Stimulated activated naive CD8-positive, alpha-beta T cell treated with anti-CD3 and anti-CD28 coated beads, Interleukin-15, Interleukin-2, amounts not matched to agents 100 ng/mL and 50 ng/mL, for 24 hours (primary cell): Measurements from ENCODE around the gene UBP1.

ENCODE experiments used
- H3K27ac Mint-ChIP-seq: one replicate; pipeline ENCODE4 v1.8.0; 2021; ENCODE audit warnings: mild to moderate bottlenecking, mixed read lengths
- H3K27me3 Mint-ChIP-seq: one replicate; pipeline ENCODE4 v1.8.0; 2021; ENCODE audit warnings: mixed read lengths
- H3K36me3 Mint-ChIP-seq: one replicate; pipeline ENCODE4 v1.8.0; 2021; ENCODE audit warnings: low read depth, mixed read lengths
- H3K4me1 Mint-ChIP-seq: one replicate; pipeline ENCODE4 v1.8.0; 2021; ENCODE audit warnings: low read depth, mixed read lengths
- H3K4me3 Mint-ChIP-seq: one replicate; pipeline ENCODE4 v1.8.0; 2021; ENCODE audit warnings: mild to moderate bottlenecking, mixed read lengths
- H3K9me3 Mint-ChIP-seq: one replicate; pipeline ENCODE4 v1.8.0; 2021; ENCODE audit warnings: mixed read lengths

The UBP1 gene

DNA sequence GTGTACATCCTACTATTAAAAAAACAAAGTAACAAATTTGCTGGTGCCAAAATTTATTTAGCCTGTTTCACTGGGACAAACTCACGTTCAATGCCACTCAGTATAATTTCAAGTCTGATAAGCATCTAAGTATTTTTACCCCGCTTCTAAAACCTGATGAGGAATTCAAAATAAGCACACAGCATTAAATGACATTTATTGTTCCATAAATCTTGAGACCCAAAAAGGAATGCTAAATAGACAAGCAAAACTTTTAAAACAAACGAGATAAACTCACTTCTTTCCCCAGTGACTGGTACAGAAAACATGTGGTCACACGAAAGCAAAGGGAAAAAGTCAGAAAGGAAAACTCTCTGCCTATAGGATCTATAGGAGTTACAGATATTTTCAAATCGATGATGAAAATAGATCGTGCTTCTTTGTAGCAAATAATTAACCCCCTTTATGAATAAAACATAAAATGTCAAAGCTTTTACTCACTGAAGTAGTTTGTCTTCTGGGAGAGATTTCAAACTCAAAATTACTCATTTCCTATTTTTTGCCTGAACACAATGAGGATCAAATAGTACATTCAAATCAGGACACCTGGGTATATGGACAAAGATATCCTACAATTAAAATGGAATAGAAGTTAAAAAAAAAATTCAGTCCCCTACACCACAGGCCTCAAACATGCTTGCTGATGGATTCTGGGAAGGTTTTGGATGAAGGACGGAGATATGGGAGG, 51.7 kb downstream of the UBP1 start:
- H3K27ac Mint-ChIP-seq, result peak overlapping the region; percentile 43
- no peaks in the 10 kb centered on the region for H3K9me3 Mint-ChIP-seq
- peaks cover 66% of the 10 kb centered on the region for H3K36me3 Mint-ChIP-seq

DNA sequence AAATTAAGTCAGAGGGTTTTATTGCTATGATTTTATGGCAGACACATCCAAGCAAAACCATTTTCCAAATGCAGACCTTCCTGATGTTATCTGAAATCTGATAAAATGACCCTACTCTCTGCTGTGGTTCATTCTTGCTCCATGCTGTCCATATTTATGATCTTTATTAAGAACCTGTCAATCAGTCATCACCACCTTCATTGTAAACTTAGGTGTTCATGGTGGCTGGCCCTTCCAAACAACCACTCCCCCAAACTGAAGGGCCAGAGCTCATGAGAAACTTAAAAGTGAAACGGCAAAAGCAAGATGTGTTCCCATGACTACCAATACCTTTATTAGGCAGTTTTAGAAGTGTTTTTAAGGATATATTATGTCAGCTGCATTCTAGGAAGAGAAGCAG, 53.6 kb downstream of the UBP1 start:
- Mint-ChIP-seq H3K9me3 (no peaks in the 10 kb centered on the region), H3K27me3 (no peaks in the 10 kb centered on the region), H3K4me1 (peaks cover 23% of the 10 kb centered on the region), H3K27ac (peak overlapping the region; percentile 67), H3K4me3 (no peak overlapping the region), H3K36me3 (peaks cover 47% of the 10 kb centered on the region)

More for the DNA sequence above, 51.7 kb downstream of the UBP1 start:
- Mint-ChIP-seq H3K4me1 (peaks cover 30% of the 10 kb centered on the region), H3K4me3 (no peak overlapping the region), H3K27me3 (no peaks in the 10 kb centered on the region)

DNA sequence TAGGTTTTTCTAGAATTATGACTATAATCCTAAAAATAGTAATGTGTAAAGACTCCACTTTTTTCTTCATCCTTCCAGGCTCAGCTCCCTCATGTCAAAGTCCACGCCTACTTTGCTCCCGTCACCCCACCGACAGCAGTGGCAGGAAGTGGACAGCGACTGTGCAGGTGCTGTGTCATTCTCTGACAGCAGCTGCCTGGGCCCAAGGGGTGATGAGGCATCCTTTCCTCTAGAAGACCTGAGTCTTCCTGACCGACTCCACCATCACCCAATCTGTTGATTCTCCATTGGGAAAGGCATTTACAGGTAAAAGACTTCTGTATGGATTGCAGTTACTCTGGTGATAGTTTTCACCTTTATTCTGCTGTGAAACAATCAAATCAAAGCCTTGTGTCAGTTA, 54.8 kb downstream of the UBP1 start:
- Mint-ChIP-seq H3K4me3 (no peak overlapping the region), H3K27me3 (no peaks in the 10 kb centered on the region), H3K4me1 (peaks cover 20% of the 10 kb centered on the region), H3K36me3 (peaks cover 36% of the 10 kb centered on the region), H3K9me3 (no peaks in the 10 kb centered on the region), H3K27ac (peak overlapping the region; percentile 60)

DNA sequence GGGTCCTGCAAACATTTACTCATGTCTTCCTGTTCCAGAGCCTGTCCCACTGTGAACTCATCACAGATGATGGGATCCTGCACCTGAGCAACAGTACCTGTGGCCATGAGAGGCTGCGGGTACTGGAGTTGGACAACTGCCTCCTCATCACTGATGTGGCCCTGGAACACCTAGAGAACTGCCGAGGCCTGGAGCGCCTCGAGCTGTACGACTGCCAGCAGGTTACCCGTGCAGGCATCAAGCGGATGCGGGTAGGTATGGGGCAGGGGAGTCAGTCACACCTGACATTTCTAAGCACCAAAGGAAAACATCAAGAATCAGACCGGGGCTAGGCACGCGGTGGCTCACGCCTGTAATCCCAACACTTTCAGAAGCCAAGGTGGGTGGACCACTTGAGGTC, 56.3 kb downstream of the UBP1 start:
- Mint-ChIP-seq H3K4me1 (peaks cover 20% of the 10 kb centered on the region), H3K36me3 (peaks cover 24% of the 10 kb centered on the region), H3K27ac (peak overlapping the region; percentile 45), H3K9me3 (no peaks in the 10 kb centered on the region), H3K27me3 (no peaks in the 10 kb centered on the region), H3K4me3 (no peak overlapping the region)

DNA sequence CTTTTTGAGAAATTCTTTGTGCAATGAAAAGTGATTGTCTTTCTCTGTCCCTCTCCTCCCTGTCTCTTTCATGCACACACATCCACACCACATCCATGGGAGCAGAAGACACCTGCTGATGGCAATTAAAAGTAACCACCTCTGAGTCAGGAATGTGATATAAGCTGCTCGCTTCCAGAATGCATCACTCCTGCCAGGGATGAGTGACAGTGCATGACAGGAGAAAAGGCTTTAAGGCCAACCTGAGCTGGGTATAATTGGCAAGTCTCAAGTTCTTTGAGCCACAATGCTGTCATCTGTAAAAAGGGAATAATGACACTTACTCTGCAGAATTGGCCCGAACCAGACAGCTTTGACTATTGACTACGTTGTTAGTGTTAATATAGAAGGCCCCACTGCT, 59.6 kb downstream of the UBP1 start:
- H3K9me3 Mint-ChIP-seq, result no peaks in the 10 kb centered on the region
- H3K4me3 Mint-ChIP-seq, result no peak overlapping the region
- H3K36me3 Mint-ChIP-seq, result no peaks in the 10 kb centered on the region
- H3K27me3 Mint-ChIP-seq, result no peaks in the 10 kb centered on the region
- no peak overlapping the region for H3K27ac Mint-ChIP-seq
- H3K4me1 Mint-ChIP-seq, result peaks cover 9% of the 10 kb centered on the region

DNA sequence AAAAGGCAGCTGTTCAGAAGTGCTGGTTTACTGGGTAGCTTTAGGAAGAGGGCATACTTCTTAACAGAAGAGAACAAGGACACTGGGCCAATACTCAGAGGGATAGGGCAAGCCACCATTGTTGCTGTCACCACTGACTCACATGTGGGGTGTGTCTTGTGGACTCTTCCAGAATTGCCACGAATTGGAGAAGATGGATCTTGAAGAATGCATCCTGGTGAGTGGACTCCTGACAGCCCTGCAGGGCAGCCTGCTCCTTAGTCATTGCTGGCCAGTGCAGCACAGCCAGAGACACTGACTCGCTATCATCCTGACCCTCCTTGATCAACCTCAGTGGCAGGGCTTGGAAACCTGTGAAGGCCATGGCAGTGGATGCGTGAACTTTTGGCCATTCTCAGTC, 62.3 kb downstream of the UBP1 start:
- peaks cover 3% of the 10 kb centered on the region for H3K4me1 Mint-ChIP-seq
- no peak overlapping the region for H3K27ac Mint-ChIP-seq
- H3K27me3 Mint-ChIP-seq, result no peaks in the 10 kb centered on the region
- H3K9me3 Mint-ChIP-seq, result no peaks in the 10 kb centered on the region
- no peaks in the 10 kb centered on the region for H3K36me3 Mint-ChIP-seq
- H3K4me3 Mint-ChIP-seq, result no peak overlapping the region

DNA sequence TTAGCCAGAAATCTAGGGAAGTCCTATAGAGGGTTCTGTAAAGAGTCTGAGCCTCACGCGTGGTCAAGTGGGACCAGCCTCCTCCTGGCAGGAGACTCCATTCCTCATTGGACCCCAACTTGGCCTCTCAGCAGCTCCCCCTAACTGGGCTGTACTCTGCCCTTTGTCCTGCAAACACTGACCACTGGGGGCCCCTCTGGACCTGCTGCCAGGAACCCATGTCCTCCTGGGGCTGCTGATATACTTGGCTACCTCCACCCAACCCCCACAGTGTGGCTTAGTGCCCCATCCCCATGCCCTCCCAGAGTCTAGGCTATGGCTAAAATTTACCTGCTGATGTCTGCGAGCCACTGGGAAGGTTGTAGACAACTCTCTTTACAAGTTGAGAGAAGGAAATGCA, 62.7 kb downstream of the UBP1 start:
- H3K4me3 Mint-ChIP-seq, result no peak overlapping the region
- H3K9me3 Mint-ChIP-seq, result no peaks in the 10 kb centered on the region
- H3K27ac Mint-ChIP-seq, result no peak overlapping the region
- peaks cover 7% of the 10 kb centered on the region for H3K4me1 Mint-ChIP-seq
- H3K27me3 Mint-ChIP-seq, result no peaks in the 10 kb centered on the region
- H3K36me3 Mint-ChIP-seq, result no peaks in the 10 kb centered on the region

DNA sequence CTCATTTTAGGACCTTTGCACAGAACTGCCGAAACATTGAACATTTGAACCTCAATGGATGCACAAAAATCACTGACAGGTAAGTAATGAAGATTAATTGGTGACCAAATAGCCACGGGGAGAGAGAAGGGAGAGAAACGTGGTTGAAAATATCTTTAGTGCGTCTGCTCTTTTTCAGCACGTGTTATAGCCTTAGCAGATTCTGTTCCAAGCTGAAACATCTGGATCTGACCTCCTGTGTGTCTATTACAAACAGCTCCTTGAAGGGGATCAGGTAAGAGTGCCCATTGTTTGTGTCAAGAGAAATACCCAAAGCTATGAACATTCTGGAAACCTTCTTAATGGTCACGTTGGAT, 67.1 kb downstream of the UBP1 start:
- Mint-ChIP-seq H3K27ac (no peak overlapping the region), H3K4me3 (no peak overlapping the region), H3K4me1 (peaks cover 8% of the 10 kb centered on the region), H3K36me3 (no peaks in the 10 kb centered on the region), H3K27me3 (peaks cover 4% of the 10 kb centered on the region), H3K9me3 (no peaks in the 10 kb centered on the region)

DNA sequence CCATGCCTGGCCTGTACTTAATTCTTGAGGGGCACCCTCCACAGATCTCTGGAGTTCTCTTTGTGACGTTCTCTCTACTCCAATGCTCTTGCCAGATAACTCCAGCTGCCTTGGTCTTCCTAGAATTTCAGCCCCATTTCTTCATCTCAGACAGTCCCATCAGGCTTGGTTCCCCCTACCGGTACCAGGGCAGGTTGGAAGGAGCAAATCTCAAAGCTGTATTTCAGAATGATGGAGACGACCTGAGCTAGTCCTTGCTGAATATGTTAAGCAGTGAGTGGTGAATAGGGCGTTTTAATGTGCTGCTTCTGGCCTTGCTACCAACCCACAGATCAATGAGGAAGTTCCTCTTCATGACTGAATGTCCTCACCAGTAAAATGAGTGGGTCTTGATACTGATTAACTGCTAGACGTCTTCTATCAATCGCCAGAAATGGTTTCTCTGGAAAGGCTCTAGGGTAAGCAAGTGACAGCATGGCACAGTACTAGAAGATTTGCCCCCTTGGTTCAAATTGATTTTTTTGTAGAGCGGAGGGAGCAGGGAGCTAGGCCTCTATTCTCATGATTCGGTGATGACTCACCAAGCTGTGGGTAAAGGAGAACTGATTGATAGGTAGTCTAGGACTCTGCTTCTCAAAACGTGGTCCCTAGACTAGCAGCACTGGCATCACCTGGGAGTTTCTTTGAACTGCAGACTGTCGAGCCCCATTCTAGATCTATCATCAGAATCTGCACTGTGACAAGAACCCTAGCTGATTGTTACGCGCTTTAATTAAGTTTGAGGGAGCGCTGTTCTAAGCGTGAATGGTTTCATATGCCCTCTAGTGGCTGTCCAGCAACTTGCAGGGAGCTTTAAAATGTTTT, 67.8 kb downstream of the UBP1 start:
- Mint-ChIP-seq H3K4me1 (peaks cover 8% of the 10 kb centered on the region), H3K36me3 (no peaks in the 10 kb centered on the region), H3K9me3 (no peaks in the 10 kb centered on the region), H3K27me3 (peaks cover 7% of the 10 kb centered on the region), H3K27ac (no peak overlapping the region), H3K4me3 (no peak overlapping the region)

DNA sequence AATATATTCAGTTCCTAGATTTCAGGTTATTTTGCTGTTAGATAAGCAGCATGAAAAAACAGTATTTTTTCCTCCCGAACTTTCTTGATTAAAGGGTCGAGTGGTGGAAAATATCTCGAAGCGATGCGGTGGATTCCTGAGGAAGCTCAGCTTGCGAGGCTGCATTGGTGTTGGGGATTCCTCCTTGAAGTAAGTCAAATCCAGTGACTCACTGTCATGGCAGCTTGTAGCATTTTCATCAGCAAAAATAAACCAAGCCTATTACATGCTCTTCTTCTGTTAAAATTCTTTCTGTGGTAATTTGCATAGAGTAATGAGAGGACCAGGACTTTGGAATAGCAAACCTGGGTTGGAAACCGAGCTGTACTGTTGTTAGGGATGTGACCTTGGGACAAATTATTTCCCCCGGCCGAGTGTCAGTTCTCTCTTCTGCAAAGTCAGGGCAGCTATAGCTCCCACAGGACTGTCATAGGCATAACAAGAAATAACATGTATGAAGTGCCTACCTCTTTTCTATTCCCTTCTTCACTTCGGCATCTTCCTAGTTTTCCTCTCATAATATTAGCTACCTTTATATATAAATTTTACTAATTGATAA, 75.6 kb downstream of the UBP1 start:
- H3K4me3 Mint-ChIP-seq, result no peak overlapping the region
- H3K36me3 Mint-ChIP-seq, result no peaks in the 10 kb centered on the region
- H3K4me1 Mint-ChIP-seq, result no peaks in the 10 kb centered on the region
- peaks cover 4% of the 10 kb centered on the region for H3K27me3 Mint-ChIP-seq
- H3K9me3 Mint-ChIP-seq, result no peaks in the 10 kb centered on the region
- no peak overlapping the region for H3K27ac Mint-ChIP-seq

DNA sequence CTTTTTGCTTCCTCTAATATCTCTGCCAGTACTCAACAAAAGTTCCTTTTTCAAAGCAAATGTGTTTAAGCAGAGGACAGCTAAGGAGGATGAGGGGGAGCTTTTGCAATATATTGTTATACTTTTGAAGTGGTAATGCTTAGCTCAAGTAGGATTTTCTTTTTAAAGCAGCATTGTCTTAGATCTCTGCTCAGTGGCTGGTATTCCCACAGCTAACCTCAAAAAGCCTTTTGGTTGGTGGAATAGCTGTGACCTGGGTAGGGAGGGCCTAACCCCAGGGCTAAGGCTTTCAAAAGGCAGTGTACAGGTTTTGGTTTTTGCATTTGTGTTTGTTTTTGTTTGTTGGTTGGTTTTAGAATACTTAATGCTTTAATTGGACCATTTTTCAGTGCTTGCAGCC, 76.1 kb downstream of the UBP1 start:
- Mint-ChIP-seq H3K9me3 (no peaks in the 10 kb centered on the region), H3K27ac (no peak overlapping the region), H3K4me1 (no peaks in the 10 kb centered on the region), H3K36me3 (no peaks in the 10 kb centered on the region), H3K4me3 (no peak overlapping the region), H3K27me3 (peaks cover 4% of the 10 kb centered on the region)

DNA sequence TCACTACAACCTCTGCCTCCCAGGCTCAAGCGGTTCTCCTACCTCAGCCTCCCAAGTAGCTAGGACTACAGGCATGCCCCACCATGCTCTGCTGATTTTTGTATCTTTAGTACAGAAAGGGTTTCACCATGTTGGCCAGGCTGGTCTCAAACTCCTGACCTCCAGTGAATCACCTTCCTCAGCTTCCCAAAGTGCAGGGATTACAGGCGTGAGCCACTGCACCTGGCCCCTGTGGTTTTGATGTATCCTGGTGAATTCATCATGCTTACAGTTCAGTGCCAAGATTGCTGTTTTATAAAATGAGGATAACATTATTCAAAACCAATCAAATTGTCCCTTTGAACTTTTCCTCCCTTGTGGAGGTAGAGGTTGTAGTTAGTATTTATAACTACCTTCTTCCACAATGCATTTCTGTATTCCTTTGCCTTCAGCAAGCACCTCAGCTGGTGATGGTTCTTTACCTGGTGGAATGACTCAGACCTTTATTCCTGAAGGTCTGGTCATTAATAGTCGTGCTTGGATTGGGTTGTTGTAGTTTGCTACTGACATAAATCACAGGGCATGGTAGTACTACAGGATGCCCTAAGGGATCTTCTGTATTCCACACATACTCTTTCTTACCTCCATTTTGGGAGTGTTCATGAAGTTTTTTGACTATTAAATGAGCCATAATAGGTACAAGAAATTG, 76.9 kb downstream of the UBP1 start:
- Mint-ChIP-seq H3K27me3 (peaks cover 8% of the 10 kb centered on the region), H3K4me1 (no peaks in the 10 kb centered on the region), H3K27ac (no peak overlapping the region), H3K9me3 (no peaks in the 10 kb centered on the region), H3K4me3 (no peak overlapping the region), H3K36me3 (no peaks in the 10 kb centered on the region)

DNA sequence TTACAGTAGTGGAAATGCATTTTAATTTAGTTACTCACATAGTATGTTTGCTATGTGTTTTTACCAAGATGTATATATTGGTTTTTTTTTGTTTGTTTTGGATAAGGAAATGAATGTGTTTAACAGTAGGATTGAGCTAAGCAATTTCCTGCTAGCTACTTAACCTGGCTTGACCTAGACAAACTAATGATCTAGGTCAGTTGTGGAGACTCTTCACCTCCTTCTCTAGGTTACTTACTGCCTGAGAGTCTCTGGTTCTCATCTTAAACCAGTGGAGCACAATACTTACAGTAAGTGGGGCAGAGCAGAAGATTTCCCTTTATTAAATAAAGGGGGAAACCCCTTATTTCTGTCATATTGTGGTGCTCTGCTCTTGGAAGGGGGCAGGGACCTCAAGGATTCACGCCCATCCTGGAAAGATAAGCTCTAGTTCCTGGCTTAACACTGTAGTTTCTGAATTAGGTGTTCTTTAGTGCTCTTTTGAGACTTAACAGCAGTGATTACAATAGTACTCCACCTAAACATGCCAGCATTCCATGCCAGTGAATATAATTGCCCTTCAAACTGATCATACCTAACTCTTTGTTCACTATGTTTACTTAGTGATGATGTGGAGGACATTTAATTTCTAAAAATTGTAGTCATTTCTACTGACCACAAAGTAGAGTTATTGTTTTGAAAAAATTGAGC, 79.9 kb downstream of the UBP1 start:
- no peaks in the 10 kb centered on the region for H3K9me3 Mint-ChIP-seq
- H3K4me1 Mint-ChIP-seq, result no peaks in the 10 kb centered on the region
- no peak overlapping the region for H3K27ac Mint-ChIP-seq
- no peak overlapping the region for H3K4me3 Mint-ChIP-seq
- H3K36me3 Mint-ChIP-seq, result no peaks in the 10 kb centered on the region
- peaks cover 13% of the 10 kb centered on the region for H3K27me3 Mint-ChIP-seq

DNA sequence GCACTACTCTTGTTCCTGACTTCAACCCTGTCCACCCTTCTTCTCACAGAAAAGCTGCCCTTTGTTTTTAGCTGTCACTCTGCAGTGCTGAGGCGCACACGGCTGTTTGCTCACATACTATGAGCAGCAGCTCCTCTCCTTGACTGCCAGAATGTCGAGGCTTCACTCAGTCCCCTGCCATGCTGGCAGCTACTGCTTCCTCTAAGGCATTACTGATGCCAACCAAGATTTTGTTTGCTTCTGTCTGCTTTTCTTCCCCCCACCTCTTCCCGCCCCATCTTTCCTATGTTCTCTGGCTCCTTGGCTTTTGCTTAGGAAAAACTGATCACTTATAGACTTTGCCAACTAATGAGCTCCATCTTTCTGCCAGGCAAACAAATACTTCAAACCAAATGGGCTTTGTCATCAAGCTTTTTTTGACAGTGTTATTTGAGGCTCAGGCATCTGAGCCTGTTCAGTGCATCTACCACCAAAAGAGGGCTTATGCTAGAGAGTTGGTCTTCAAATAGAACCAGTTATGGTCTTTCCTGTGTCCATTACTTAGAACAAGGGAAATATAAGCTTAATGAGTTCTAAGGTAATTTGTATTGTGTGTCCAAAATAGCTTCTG, 81.9 kb downstream of the UBP1 start:
- peaks cover 13% of the 10 kb centered on the region for H3K27me3 Mint-ChIP-seq

More for the DNA sequence above, 81.9 kb downstream of the UBP1 start:
- H3K36me3 Mint-ChIP-seq, result no peaks in the 10 kb centered on the region
- H3K9me3 Mint-ChIP-seq, result no peaks in the 10 kb centered on the region
- no peaks in the 10 kb centered on the region for H3K4me1 Mint-ChIP-seq
- no peak overlapping the region for H3K4me3 Mint-ChIP-seq
- no peak overlapping the region for H3K27ac Mint-ChIP-seq
